ENCODE measurements around the gene RPRD1B. TPM values are rescaled to one million over a fixed set of nuclear protein-coding genes. Genes with fewer than 3 reads are reported as not detected.

Gene RPRD1B
- total and polyA plus RNA-seq, 2 of the 8 experiments (the other 6 are each of a cell fraction or from before 2014, with no cell fraction given): 10.3 to 20.9 TPM

DNA sequence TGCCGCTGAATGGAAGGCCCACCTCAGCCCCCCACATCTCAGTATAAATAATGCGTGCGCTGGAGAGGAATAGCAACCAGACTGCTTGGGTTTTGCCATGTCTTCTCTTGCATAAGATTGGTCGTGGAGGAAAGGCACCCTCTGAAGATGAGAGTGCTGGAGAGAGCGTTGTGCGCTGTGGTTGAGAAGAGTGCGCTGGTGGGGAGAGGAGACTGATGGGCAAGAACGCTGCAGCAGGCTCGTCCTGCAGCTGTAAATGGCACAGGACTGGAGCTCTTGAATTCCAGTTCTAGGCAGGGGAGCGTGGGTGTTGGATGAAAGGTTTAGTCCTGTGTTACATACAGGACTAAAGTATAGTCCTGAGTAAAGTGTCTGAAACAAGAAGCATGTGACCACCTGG lies 51.5 kb downstream of the RPRD1B start:
- H3K79me1 ChIP-seq (ENCODE audit: low read depth, low read length): peaks cover 3% of the 10 kb centered on the region
- peaks cover 0 to 3% of the 10 kb centered on the region in 2 experiments for H4K20me1 ChIP-seq (replicated peaks in 1 of 2; ENCODE audit: control insufficient read depth in 1 of 2, insufficient read depth in 2 of 2, low read length in 2 of 2)
- no peaks in the 10 kb centered on the region for H3K23me2 ChIP-seq (ENCODE audit: low read depth, low read length)
- no peak overlapping the region for H2BK12ac ChIP-seq (ENCODE audit: low read depth, low read length)
- no peak overlapping the region for H3K4me2 ChIP-seq (ENCODE audit: insufficient read depth in 1 of 2, low read depth in 2 of 2, low read length in 2 of 2)
- WGBS, 2 experiments (ENCODE audit: extremely low coverage in 1 of 2, insufficient coverage in 1 of 2, insufficient read length in 1 of 2, insufficient replicate concordance in 2 of 2, low coverage in 1 of 2, low lambda C conversion rate in 2 of 2, missing lambda C conversion rate in 1 of 2): 92% methylated on average over 10 of the region's 10 CpGs; no CpG with 5 or more reads in 1 of the 2 experiments
- no peaks in the 10 kb centered on the region for H3K4me1 ChIP-seq (replicated peaks in 1 of 4; ENCODE audit: control insufficient read depth in 3 of 4, insufficient read depth in 4 of 4, low read length in 3 of 4)
- H3K27ac ChIP-seq (ENCODE audit: low read depth, low read length): no peak overlapping the region
- H2BK15ac ChIP-seq (ENCODE audit: low read length): no peak overlapping the region
- H3K4me3 ChIP-seq (ENCODE audit: extremely low read depth in 1 of 4, insufficient read depth in 2 of 4, low read depth in 3 of 4, low read length in 4 of 4): no peak overlapping the region
- ChIA-PET CTCF (ENCODE audit: partially characterized antibody) (interaction anchor here (2.2 to 7.0 kb wide), 3 partner anchors 10 to 136 kb away, joined by 5 to 56 read pairs (median 15); no protein-coding TSS in a partner anchor), POLR2A (ENCODE audit: partially characterized antibody) (no interaction called here)
- H3K9ac ChIP-seq (replicated peaks in 1 of 4; ENCODE audit: extremely low read depth in 1 of 4, low read depth in 3 of 4, low read length in 3 of 4): no peak overlapping the region
- H3K18ac ChIP-seq (ENCODE audit: extremely low read depth, low read length): no peak overlapping the region
- H3K9me3 ChIP-seq (ENCODE audit: insufficient read depth in 2 of 2, low read depth in 1 of 2, low read length in 1 of 2): no peaks in the 10 kb centered on the region
- H2AFZ ChIP-seq (ENCODE audit: low read length): no peak overlapping the region
- peaks cover 0 to 23% of the 10 kb centered on the region in 2 experiments; a peak in 1 of 4 replicates for H3K79me2 ChIP-seq (ENCODE audit: control insufficient read depth in 1 of 2, insufficient read depth in 2 of 2, low read length in 2 of 2)
- no peak overlapping the region for H3K4ac ChIP-seq (replicated peaks; ENCODE audit: insufficient read length, low read depth, low read length)
- H4K8ac ChIP-seq (ENCODE audit: extremely low read depth, insufficient read depth, low read length): no peak overlapping the region
- FAIRE-seq: no peak
- no peak overlapping the region for H3K56ac ChIP-seq (replicated peaks; ENCODE audit: insufficient read length, low read depth, low read length)
- H4K5ac ChIP-seq (ENCODE audit: insufficient read length, low read depth, low read length): no peak overlapping the region
- H3K36me3 ChIP-seq (ENCODE audit: control insufficient read depth in 2 of 4, insufficient read depth in 4 of 4, low read length in 3 of 4): peaks cover 0 to 22% (median 15%) of the 10 kb centered on the region in 4 experiments; a peak in 5 of 8 replicates
- no peak overlapping the region for H3K14ac ChIP-seq (ENCODE audit: insufficient read length)
- H4K91ac ChIP-seq (replicated peaks; ENCODE audit: insufficient read length, low read length): no peak overlapping the region
- H3K27me3 ChIP-seq (replicated peaks in 1 of 4; ENCODE audit: control insufficient read depth in 3 of 4, extremely low read depth in 1 of 4, insufficient read depth in 3 of 4, low read length in 3 of 4): no peaks in the 10 kb centered on the region
- H2BK5ac ChIP-seq (ENCODE audit: low read depth, low read length): no peak overlapping the region
- no peak overlapping the region for H3K23ac ChIP-seq (ENCODE audit: insufficient read length)
- no peak overlapping the region for H2BK120ac ChIP-seq (replicated peaks; ENCODE audit: low read depth, low read length)
- no peak for TF ChIP-seq CREB1 (IDR thresholded peaks at IDR 0.05)
- no peak for TF ChIP-seq TBP (IDR thresholded peaks at IDR 0.05; ENCODE audit: low read depth, low read length)
- TF ChIP-seq CHD2 (IDR thresholded peaks at IDR 0.05; ENCODE audit: low read length): no peak
- no peak for TF ChIP-seq RNF2 (IDR thresholded peaks at IDR 0.05; ENCODE audit: borderline replicate concordance, low read depth, low read length, missing control alignments, poor library complexity, severe bottlenecking)
- TF ChIP-seq GTF2F1 (IDR thresholded peaks at IDR 0.05; ENCODE audit: borderline replicate concordance, low read depth, low read length): no peak
- TF ChIP-seq HDAC2 (IDR thresholded peaks at IDR 0.05; ENCODE audit: borderline replicate concordance in 1 of 2, low read depth in 2 of 2, low read length in 2 of 2): no peak
- no peak for TF ChIP-seq EGR1 (IDR thresholded peaks at IDR 0.05; ENCODE audit: borderline replicate concordance, low read depth, low read length)
- no peak for TF ChIP-seq JUND (IDR thresholded peaks at IDR 0.05; ENCODE audit: low read length)
- no peak for TF ChIP-seq ASH2L (IDR thresholded peaks at IDR 0.05; ENCODE audit: low read length)
- TF ChIP-seq ZNF274 (IDR thresholded peaks at IDR 0.05; ENCODE audit: borderline replicate concordance, extremely low read depth, low read length): no peak
- no peak overlapping the region for H2BK20ac ChIP-seq (ENCODE audit: low read length)
- no peak for DNase-seq (ENCODE audit: low read depth in 1 of 2, low spot score in 2 of 2)
- H2AK5ac ChIP-seq (ENCODE audit: low read depth, low read length): no peak overlapping the region
